Nephron (organoid): Measurements from ENCODE around the gene CCDC89.

Source experiments
- H3K27ac Mint-ChIP-seq, 3 experiments: 2 replicates each; pipeline ENCODE4 v1.8.0; 2020; ENCODE audit warnings: mixed read lengths in 3 of 3, mild to moderate bottlenecking in 2 of 3, moderate library complexity in 1 of 3
- H3K27me3 Mint-ChIP-seq: 2 replicates; pipeline ENCODE4 v1.8.0; 2021; ENCODE audit warnings: low read depth, mild to moderate bottlenecking, moderate library complexity, mixed read lengths
- H3K36me3 Mint-ChIP-seq: 2 replicates; pipeline ENCODE4 v1.8.0; 2020; ENCODE audit warnings: low read depth, mixed read lengths
- H3K4me1 Mint-ChIP-seq: 2 replicates; pipeline ENCODE4 v1.8.0; 2020; ENCODE audit warnings: mixed read lengths
- H3K4me3 Mint-ChIP-seq, 3 experiments: 2 replicates each; pipeline ENCODE4 v1.8.0; 2020; ENCODE audit warnings: mild to moderate bottlenecking in 3 of 3, mixed read lengths in 3 of 3, moderate library complexity in 2 of 3
- H3K9me3 Mint-ChIP-seq: 2 replicates; pipeline ENCODE4 v1.8.0; 2020; ENCODE audit warnings: mixed read lengths
- CTCF ChIP-seq, 3 experiments: fragments of 200-600 bp; sonication (generic); IDR thresholded peaks; one replicate each; pipeline ENCODE4 v1.5.0; 2021; ENCODE audit warnings: antibody characterized with exemption in 3 of 3; ENCODE audit not compliant: unreplicated experiment in 3 of 3

Gene CCDC89

GRCh38 chr11:85652786-85653447, 33.1 kb downstream of the CCDC89 start:
- no peak for TF ChIP-seq CTCF (IDR thresholded peaks at IDR 0.05; ENCODE audit: unreplicated experiment in 3 of 3)
- Mint-ChIP-seq H3K4me1 (peaks cover 19% of the 10 kb centered on the region), H3K9me3 (no peaks in the 10 kb centered on the region), H3K27me3 (no peaks in the 10 kb centered on the region), H3K27ac (no peak overlapping the region), H3K4me3 (no peak overlapping the region), H3K36me3 (peaks cover 29% of the 10 kb centered on the region)

- Mint-ChIP-seq H3K4me1 (peaks cover 23% of the 10 kb centered on the region), H3K27ac (no peak overlapping the region), H3K4me3 (no peak overlapping the region), H3K9me3 (no peaks in the 10 kb centered on the region), H3K27me3 (no peaks in the 10 kb centered on the region), H3K36me3 (peaks cover 18% of the 10 kb centered on the region)
- TF ChIP-seq CTCF (IDR thresholded peaks at IDR 0.05; ENCODE audit: unreplicated experiment in 3 of 3): no peak
These were observed 34.9 kb downstream of the CCDC89 start for GRCh38 chr11:85651118-85651517.

DNA sequence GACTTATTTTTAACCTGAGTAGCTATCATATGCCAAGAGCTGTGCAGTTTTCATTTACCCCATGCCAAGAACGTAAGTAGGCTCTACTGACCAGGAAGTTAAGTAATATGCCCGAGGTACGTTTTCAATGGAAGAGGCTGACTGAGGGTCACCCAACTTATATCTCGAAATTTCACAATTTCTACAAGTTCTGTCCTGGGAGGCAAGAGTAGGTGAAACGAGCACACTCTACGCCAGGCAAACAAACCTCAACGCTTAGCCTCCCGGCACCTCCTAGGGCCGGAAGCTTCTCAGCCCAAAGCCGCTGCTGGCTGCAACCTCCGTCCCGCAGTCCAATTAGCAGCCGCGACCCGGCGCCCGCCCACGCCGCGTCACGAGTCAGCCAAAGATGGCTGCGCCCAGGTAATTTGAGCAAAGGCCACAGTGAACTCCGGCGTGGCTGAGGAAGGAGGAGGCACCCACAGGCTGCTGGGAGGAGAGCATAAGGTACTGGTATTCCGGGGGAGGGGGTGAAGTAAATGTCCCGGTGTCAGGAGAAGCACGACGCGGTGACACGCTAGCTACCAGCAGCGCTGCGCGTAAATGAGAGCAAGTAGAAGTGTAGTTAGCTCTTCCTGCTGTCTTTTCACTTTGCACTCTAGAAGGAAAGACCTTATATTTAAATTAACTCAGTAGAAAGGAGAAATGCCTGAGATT, 38.2 kb downstream of the CCDC89 start, which contains the start of gene TMEM126A:
Gene TMEM126A, plus strand, starts transcription at position 364 of the 696 bp plus-strand sequence. CDS start 2,289 bp downstream, outside the sequence.
- Mint-ChIP-seq H3K27me3 (no peaks in the 10 kb centered on the region), H3K9me3 (no peaks in the 10 kb centered on the region), H3K27ac (peak within 1 kb of the TSS; percentile 93 to 97 (median 93)), H3K36me3 (peaks cover 12% of the 10 kb centered on the region), H3K4me3 (peak within 1 kb of the TSS; percentile 91 to 97 (median 97)), H3K4me1 (peaks cover 40% of the 10 kb centered on the region)
- no peak for TF ChIP-seq CTCF (IDR thresholded peaks at IDR 0.05; ENCODE audit: unreplicated experiment in 3 of 3)

DNA sequence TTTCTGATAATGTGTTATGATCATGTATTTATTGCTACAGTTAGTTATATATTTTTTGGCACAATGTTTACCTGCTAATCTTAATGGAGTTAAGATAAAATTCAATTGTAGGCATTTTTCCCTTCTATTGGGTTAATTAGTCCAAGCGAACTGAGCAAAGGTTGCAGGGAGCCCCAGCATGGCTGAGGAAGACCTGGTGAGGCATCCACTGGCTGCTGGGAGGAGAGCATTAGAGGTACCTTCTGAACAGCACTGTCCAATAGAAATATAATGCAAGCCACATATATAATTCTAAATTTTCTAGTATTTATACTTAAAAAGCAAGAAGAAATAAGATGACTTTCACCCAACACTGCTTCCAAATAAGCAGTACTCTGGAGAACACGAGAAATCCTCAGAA, 38.9 kb downstream of the CCDC89 start:
- peak overlapping the region; percentile 93 to 97 (median 93) for H3K27ac Mint-ChIP-seq
- H3K9me3 Mint-ChIP-seq: no peaks in the 10 kb centered on the region
- peaks cover 8% of the 10 kb centered on the region for H3K36me3 Mint-ChIP-seq
- H3K4me1 Mint-ChIP-seq: peaks cover 40% of the 10 kb centered on the region
- TF ChIP-seq CTCF (IDR thresholded peaks at IDR 0.05; ENCODE audit: unreplicated experiment in 3 of 3): no peak
- no peaks in the 10 kb centered on the region for H3K27me3 Mint-ChIP-seq
- H3K4me3 Mint-ChIP-seq: peak overlapping the region; percentile 91 to 97 (median 97)

DNA sequence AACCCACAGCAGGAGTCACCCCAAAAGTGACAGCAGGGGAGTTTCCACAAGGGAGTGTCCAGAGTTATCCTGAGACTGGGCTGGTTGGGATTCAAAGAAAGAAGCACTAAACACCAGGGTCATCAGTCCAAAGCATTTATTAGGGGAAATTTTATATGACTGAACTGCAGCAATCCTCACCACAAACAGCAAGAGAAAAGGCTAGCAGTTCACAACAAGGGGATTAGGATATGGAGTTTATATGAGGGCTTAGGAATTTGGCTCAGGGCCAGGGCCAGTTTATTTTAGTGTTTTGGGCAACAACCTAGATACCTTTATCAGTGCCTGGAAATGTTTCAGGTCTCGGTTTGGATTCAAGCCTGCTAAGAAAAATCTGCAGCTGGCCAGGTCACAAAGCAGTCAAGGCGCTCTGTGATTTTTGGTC, 42.8 kb downstream of the CCDC89 start:
- peaks cover 7% of the 10 kb centered on the region for H3K36me3 Mint-ChIP-seq
- H3K4me1 Mint-ChIP-seq: peaks cover 24% of the 10 kb centered on the region
- TF ChIP-seq CTCF (IDR thresholded peaks at IDR 0.05; ENCODE audit: unreplicated experiment in 3 of 3): no peak
- peak overlapping the region; percentile 27 to 61 (median 44) for H3K27ac Mint-ChIP-seq
- H3K27me3 Mint-ChIP-seq: no peaks in the 10 kb centered on the region
- no peaks in the 10 kb centered on the region for H3K9me3 Mint-ChIP-seq
- peak overlapping the region in 2 of 3 experiments; percentile 23 to 35 for H3K4me3 Mint-ChIP-seq
